Stimulated activated CD4-positive, alpha-beta T cell treated with anti-CD3 and anti-CD28 coated beads, TNF-alpha, amount 100 ng/mL, for 24 hours (primary cell): ENCODE results near the gene ITSN2.
A peak's percentile ranks its signal among the peaks of the same experiment; 100 is the strongest.
"Not testable (repeated sequence)": the region's sequence is repeated elsewhere in the genome, so short reads cannot be mapped to it uniquely, and the experiment has no call there.

Experiments used
- DNase-seq, 3 experiments: peaks; one replicate each; pipeline ENCODE4 v3.0.0-alpha.2; 2020; ENCODE audit warnings: low read depth in 3 of 3

The ITSN2 gene

GRCh38 chr2:24360050-24360962 is at the start of gene ITSN2:
Gene ITSN2, minus strand, starts transcription at chr2:24360536. Its CDS starts 32,454 bp downstream, at chr2:24328082.
- peak; percentile 56 to 82 (median 71) for DNase-seq

GRCh38 chr2:24409171-24409570 is 48.8 kb upstream of the ITSN2 start:
- no peak for DNase-seq

GRCh38 chr2:24408704-24409103 is 48.4 kb upstream of the ITSN2 start:
- not testable (repeated sequence) for DNase-seq

GRCh38 chr2:24404491-24404921 is 44.2 kb upstream of the ITSN2 start:
- no peak for DNase-seq

- DNase-seq, result no peak
Observed at GRCh38 chr2:24403832-24404212, 43.5 kb upstream of the ITSN2 start.

GRCh38 chr2:24403168-24403831 is 43.0 kb upstream of the ITSN2 start:
- DNase-seq, result no peak

GRCh38 chr2:24402242-24403097 is 42.1 kb upstream of the ITSN2 start:
- no peak for DNase-seq

- DNase-seq, result no peak
Observed at GRCh38 chr2:24400207-24400907, 40.0 kb upstream of the ITSN2 start.

- no peak for DNase-seq
Observed at GRCh38 chr2:24399434-24400206, 39.3 kb upstream of the ITSN2 start.

- no peak for DNase-seq
Observed at GRCh38 chr2:24394998-24395397, 34.7 kb upstream of the ITSN2 start.

GRCh38 chr2:24392542-24393059 is 32.3 kb upstream of the ITSN2 start:
- DNase-seq, result no peak

GRCh38 chr2:24385366-24385765 is 25.0 kb upstream of the ITSN2 start:
- DNase-seq, result no peak

- DNase-seq, result peak in 2 of 3 experiments; percentile 37 to 51
Observed at GRCh38 chr2:24382363-24383073, 22.2 kb upstream of the ITSN2 start.

- DNase-seq, result no peak
Observed at GRCh38 chr2:24380820-24381219, 20.5 kb upstream of the ITSN2 start.

GRCh38 chr2:24375349-24376087 is 15.2 kb upstream of the ITSN2 start:
- no peak for DNase-seq

GRCh38 chr2:24374301-24374700 is 14.0 kb upstream of the ITSN2 start:
- DNase-seq, result no peak

GRCh38 chr2:24372033-24372432 is 11.7 kb upstream of the ITSN2 start:
- DNase-seq, result no peak

- DNase-seq, result no peak
Observed at GRCh38 chr2:24365826-24366225, 5.5 kb upstream of the ITSN2 start.

GRCh38 chr2:24365051-24365450 is 4.7 kb upstream of the ITSN2 start:
- DNase-seq, result no peak
